CD4-positive, alpha-beta T cell treated with Interleukin-15 for 4 hours (primary cell): ENCODE measurements around the gene AIMP1.
A peak's percentile ranks its signal among the peaks of the same experiment; 100 is the strongest.
"Not testable (repeated sequence)": the region's sequence is repeated elsewhere in the genome, so short reads cannot be mapped to it uniquely, and the experiment has no call there.

Experiments used
- DNase-seq: peaks from one replicate; pipeline ENCODE4 v3.0.0-alpha.2; 2020; ENCODE audit warnings: low spot score

The AIMP1 gene

GRCh38 chr4:106312997-106313522, 3.3 kb upstream of the AIMP1 start:
- no peak for DNase-seq

GRCh38 chr4:106314960-106315359, 1.4 kb upstream of the AIMP1 start:
- no peak for DNase-seq

- peak; percentile 59 for DNase-seq
Measured at GRCh38 chr4:106315476-106315967, 828 bp upstream of the AIMP1 start.

- no peak for DNase-seq
Measured at GRCh38 chr4:106316773-106317409, 541 bp downstream of the AIMP1 start.

GRCh38 chr4:106317815-106318214, 1.5 kb downstream of the AIMP1 start:
- DNase-seq = no peak

GRCh38 chr4:106318511-106318910, 2.2 kb downstream of the AIMP1 start:
- no peak for DNase-seq

- DNase-seq = no peak
Measured at GRCh38 chr4:106320235-106320634, 3.9 kb downstream of the AIMP1 start.

- DNase-seq = not testable (repeated sequence)
Measured at GRCh38 chr4:106321168-106321567, 4.8 kb downstream of the AIMP1 start.

GRCh38 chr4:106321814-106322213, 5.5 kb downstream of the AIMP1 start:
- DNase-seq = not testable (repeated sequence)

- DNase-seq = no peak
Measured at GRCh38 chr4:106323119-106323518, 6.8 kb downstream of the AIMP1 start.

GRCh38 chr4:106325800-106326199, 9.4 kb downstream of the AIMP1 start:
- DNase-seq = no peak

- peak; percentile 20 for DNase-seq
Measured at GRCh38 chr4:106329041-106329618, 12.8 kb downstream of the AIMP1 start.

- no peak for DNase-seq
Measured at GRCh38 chr4:106333186-106333585, 16.8 kb downstream of the AIMP1 start.

- no peak for DNase-seq
Measured at GRCh38 chr4:106334741-106335470, 18.6 kb downstream of the AIMP1 start.

- no peak for DNase-seq
Measured at GRCh38 chr4:106336618-106337017, 20.3 kb downstream of the AIMP1 start.

GRCh38 chr4:106337916-106338315, 21.6 kb downstream of the AIMP1 start:
- no peak for DNase-seq

- DNase-seq = no peak
Measured at GRCh38 chr4:106338671-106339070, 22.3 kb downstream of the AIMP1 start.

GRCh38 chr4:106339431-106339830, 23.1 kb downstream of the AIMP1 start:
- DNase-seq = no peak

- no peak for DNase-seq
Measured at GRCh38 chr4:106340774-106341173, 24.4 kb downstream of the AIMP1 start.

GRCh38 chr4:106343865-106344646, 27.7 kb downstream of the AIMP1 start:
- no peak for DNase-seq

- no peak for DNase-seq
Measured at GRCh38 chr4:106344647-106344970, 28.3 kb downstream of the AIMP1 start.

GRCh38 chr4:106347167-106347566, 30.8 kb downstream of the AIMP1 start:
- DNase-seq = no peak
